Astrocyte of the spinal cord (primary cell): ENCODE measurements around the gene ENAM.
A peak's percentile ranks its signal among the peaks of the same experiment; 100 is the strongest.

Experiments
- DNase-seq: peaks from one replicate; pipeline ENCODE4 v3.0.0; 2011; ENCODE audit warnings: low read depth, low spot score
- H3K4me3 ChIP-seq: 2 replicates; pipeline ENCODE4 v1.5.1; 2011; ENCODE audit warnings: low read depth, mild to moderate bottlenecking, low read length, moderate library complexity
- CTCF ChIP-seq: IDR thresholded peaks from 2 replicates; pipeline ENCODE4 v1.5.1; 2012; ENCODE audit warnings: low read depth, mild to moderate bottlenecking, low read length, inconsistent platforms
- in situ Hi-C: cut with HindIII; loops from 2 replicates; pipeline ENCODE4 v1.10.0; 2017; ENCODE audit warnings: low sequenced_read_pairs

Gene ENAM

GRCh38 chr4:70624226-70624793, 4.2 kb upstream of the ENAM start:
- in situ Hi-C loops: no loop called here

GRCh38 chr4:70627620-70628019, 924 bp upstream of the ENAM start:
- in situ Hi-C loops: no loop called here
- no peak for TF ChIP-seq CTCF
- H3K4me3 ChIP-seq: no peak overlapping the region
- no peak for DNase-seq

More at GRCh38 chr4:70624226-70624793, 4.2 kb upstream of the ENAM start:
- no peak overlapping the region for H3K4me3 ChIP-seq
- DNase-seq: no peak
- TF ChIP-seq CTCF: no peak

- no peak for DNase-seq
- in situ Hi-C loops: no loop called here
- no peak overlapping the region for H3K4me3 ChIP-seq
- TF ChIP-seq CTCF: no peak
Measured at GRCh38 chr4:70629469-70630090, 1.0 kb downstream of the ENAM start.

- TF ChIP-seq CTCF: no peak
- in situ Hi-C loops: no loop called here
- no peak for DNase-seq
- H3K4me3 ChIP-seq: no peak overlapping the region
Measured at GRCh38 chr4:70630162-70630561, 1.6 kb downstream of the ENAM start.

- DNase-seq: peak; percentile 32
- in situ Hi-C loops: no loop called here
- no peak overlapping the region for H3K4me3 ChIP-seq
- no peak for TF ChIP-seq CTCF
Measured at GRCh38 chr4:70632028-70632427, 3.5 kb downstream of the ENAM start.

GRCh38 chr4:70634482-70634881, 5.9 kb downstream of the ENAM start:
- no peak overlapping the region for H3K4me3 ChIP-seq
- in situ Hi-C loops: no loop called here
- TF ChIP-seq CTCF: no peak
- DNase-seq: no peak
